ENCODE data around the gene RIC1. TPM values are rescaled to one million over a fixed set of nuclear protein-coding genes. Genes with fewer than 3 reads are reported as not detected.

RIC1 gene
- total and polyA plus RNA-seq, 2 of the 13 experiments (the other 11 are each of a cell fraction or from before 2014, with no cell fraction given): 18.2 to 19.0 TPM

- TF ChIP-seq HNF1A (IDR thresholded peaks at IDR 0.05; ENCODE audit: low read depth) (no peak), HNF1A (CRISPR knock-in tag; IDR thresholded peaks at IDR 0.05; ENCODE audit: borderline replicate concordance) (0 out of 2 replicates have a peak, but pooled peaks have one; percentile 22), REL (CRISPR knock-in tag; conservative IDR thresholded peaks at IDR 0.05) (peak; percentile 92), ZNF281 (CRISPR knock-in tag; IDR thresholded peaks at IDR 0.05; ENCODE audit: borderline replicate concordance) (peak; percentile 83), HES4 (CRISPR knock-in tag; IDR thresholded peaks at IDR 0.05; ENCODE audit: borderline replicate concordance) (peak; percentile 77), BCL3 (CRISPR knock-in tag; IDR thresholded peaks at IDR 0.05) (peak; percentile 84), ZSCAN31 (CRISPR knock-in tag; IDR thresholded peaks at IDR 0.05; ENCODE audit: low read depth) (peak; percentile 73), ZNF253 (CRISPR knock-in tag; IDR thresholded peaks at IDR 0.05; ENCODE audit: borderline replicate concordance) (no peak), ZNF24 (IDR thresholded peaks at IDR 0.05) (no peak), CENPBD1 (CRISPR knock-in tag; IDR thresholded peaks at IDR 0.05; ENCODE audit: borderline replicate concordance, low read depth) (no peak; the same call in 1 of the 2 replicates), ZNF687 (CRISPR knock-in tag; IDR thresholded peaks at IDR 0.05) (peak; percentile 56), MED1 (CRISPR knock-in tag; IDR thresholded peaks at IDR 0.05) (0 out of 2 replicates have a peak, but pooled peaks have one; percentile 37), SKI (IDR thresholded peaks at IDR 0.05; ENCODE audit: partially characterized antibody) (peak; percentile 14)
Measured at GRCh38 chr9:5628530-5629311, at the start of gene RIC1 (continued).
